Endodermal cell (in vitro differentiated cells): ENCODE data around the gene STAMBPL1. TPM values are rescaled to one million over a fixed set of nuclear protein-coding genes. Genes with fewer than 3 reads are reported as not detected.

Experiments
- DNase-seq: peaks from one replicate; pipeline ENCODE4 v3.0.0-alpha.2; 2017
- H3K27ac ChIP-seq: 2 replicates; pipeline ENCODE4 v1.5.1; 2013; ENCODE audit warnings: mild to moderate bottlenecking, low read depth, low read length, moderate library complexity
- H3K27me3 ChIP-seq: 2 replicates; pipeline ENCODE4 v1.6.1; 2013; ENCODE audit warnings: mild to moderate bottlenecking, low read length, moderate library complexity; ENCODE audit not compliant: insufficient read depth, control insufficient read depth, poor library complexity, severe bottlenecking
- H3K36me3 ChIP-seq: 2 replicates; pipeline ENCODE4 v1.7.0; 2013; ENCODE audit warnings: mild to moderate bottlenecking, low read length, moderate library complexity; ENCODE audit not compliant: control insufficient read depth, insufficient read depth
- H3K4me1 ChIP-seq: one replicate; pipeline ENCODE4 v1.7.0; 2013; ENCODE audit warnings: low read length; ENCODE audit not compliant: control insufficient read depth, insufficient read depth
- H3K4me3 ChIP-seq: 2 replicates; pipeline ENCODE4 v1.5.1; 2013; ENCODE audit warnings: mild to moderate bottlenecking, low read length, moderate library complexity
- H3K9ac ChIP-seq: 2 replicates; pipeline ENCODE4 v1.6.1; 2013; ENCODE audit warnings: mild to moderate bottlenecking, low read length, moderate library complexity; ENCODE audit not compliant: poor library complexity, severe bottlenecking; ENCODE audit errors: extremely low read depth
- H3K9me3 ChIP-seq: 2 replicates; pipeline ENCODE4 v1.6.1; 2013; ENCODE audit warnings: mild to moderate bottlenecking, low read length, moderate library complexity; ENCODE audit not compliant: control insufficient read depth
- H3K27ac Mint-ChIP-seq: 2 replicates; pipeline ENCODE4 v1.8.0; 2020; ENCODE audit warnings: mixed read lengths
- H3K27me3 Mint-ChIP-seq: 2 replicates; pipeline ENCODE4 v1.8.0; 2021; ENCODE audit warnings: mild to moderate bottlenecking, mixed read lengths; ENCODE audit not compliant: insufficient read depth
- H3K36me3 Mint-ChIP-seq: 2 replicates; pipeline ENCODE4 v1.8.0; 2020; ENCODE audit warnings: low read depth, mixed read lengths
- H3K4me1 Mint-ChIP-seq: 2 replicates; pipeline ENCODE4 v1.8.0; 2020; ENCODE audit warnings: mixed read lengths
- H3K4me3 Mint-ChIP-seq: 2 replicates; pipeline ENCODE4 v1.8.0; 2020; ENCODE audit warnings: mild to moderate bottlenecking, moderate library complexity, mixed read lengths
- H3K9me3 Mint-ChIP-seq: 2 replicates; pipeline ENCODE4 v1.8.0; 2020; ENCODE audit warnings: mild to moderate bottlenecking, mixed read lengths
- CTCF ChIP-seq: fragments of 200-600 bp; sonication (generic); conservative IDR thresholded peaks from 2 replicates; pipeline ENCODE4 v1.5.0; 2021; ENCODE audit warnings: antibody characterized with exemption, mild to moderate bottlenecking
- WGBS, 2 experiments: methylation state at CpG; one replicate each; pipeline versions ENCODE4 v1.1.5 to v1.1.7; 2013; ENCODE audit warnings: missing lambda C conversion rate in 2 of 2, mixed read lengths in 1 of 2; ENCODE audit not compliant: insufficient coverage in 1 of 2, insufficient read length in 1 of 2; 5-methylcytosine and 5-hydroxymethylcytosine counted together
- total RNA-seq, 2 donors: library from RNA; stranded (reverse); fragmentation: NEBNext Ultra II Directional in 1 of 2; extraction: Animal tissue kit (Norgen Biotek cat#: 25700) in 1 of 2; gene quantifications; 2 replicates in 1 of 2; 3 replicates in 1 of 2; pipeline ENCODE4 v1.2.1, GENCODE V29; 2021

STAMBPL1 gene
- total RNA-seq, 2 donors from 2014 or later, result 1.2 to 4.1 TPM

GRCh38 chr10:88901984-88902789 lies 22.1 kb downstream of the STAMBPL1 start:
- Mint-ChIP-seq H3K9me3 (no peaks in the 10 kb centered on the region), H3K36me3 (peaks cover 4% of the 10 kb centered on the region), H3K27me3 (no peaks in the 10 kb centered on the region), H3K27ac (no peak overlapping the region), H3K4me1 (peaks cover 30% of the 10 kb centered on the region), H3K4me3 (no peak overlapping the region)
- TF ChIP-seq CTCF, result no peak
- no peaks in the 10 kb centered on the region for H3K27me3 ChIP-seq
- H3K9me3 ChIP-seq, result no peaks in the 10 kb centered on the region
- H3K9ac ChIP-seq, result no peak overlapping the region
- no peak for DNase-seq
- H3K4me3 ChIP-seq, result no peak overlapping the region
- H3K36me3 ChIP-seq, result no peaks in the 10 kb centered on the region
- no peak overlapping the region for H3K27ac ChIP-seq
- peaks cover 7% of the 10 kb centered on the region for H3K4me1 ChIP-seq
- WGBS, 2 experiments, result 93 to 94% methylated on average over 9 to 10 of the region's 11 CpGs

GRCh38 chr10:88903715-88904114 lies 23.7 kb downstream of the STAMBPL1 start:
- no peak overlapping the region for H3K27ac Mint-ChIP-seq
- Histone ChIP-seq H3K4me3 (no peak overlapping the region), H3K9me3 (no peaks in the 10 kb centered on the region), H3K27ac (no peak overlapping the region), H3K4me1 (peaks cover 7% of the 10 kb centered on the region), H3K36me3 (no peaks in the 10 kb centered on the region), H3K9ac (no peak overlapping the region), H3K27me3 (no peaks in the 10 kb centered on the region)
- H3K9me3 Mint-ChIP-seq, result no peaks in the 10 kb centered on the region
- 91 to 100% methylated on average over 1 to 3 of the region's 3 CpGs for WGBS, 2 experiments
- no peaks in the 10 kb centered on the region for H3K27me3 Mint-ChIP-seq
- H3K4me1 Mint-ChIP-seq, result peaks cover 25% of the 10 kb centered on the region
- peaks cover 4% of the 10 kb centered on the region for H3K36me3 Mint-ChIP-seq
- H3K4me3 Mint-ChIP-seq, result no peak overlapping the region
- DNase-seq, result no peak
- TF ChIP-seq CTCF, result no peak

- no peaks in the 10 kb centered on the region for H3K36me3 ChIP-seq
- Mint-ChIP-seq H3K27me3 (peaks cover 1% of the 10 kb centered on the region), H3K36me3 (peaks cover 4% of the 10 kb centered on the region), H3K27ac (no peak overlapping the region), H3K4me1 (peaks cover 7% of the 10 kb centered on the region), H3K9me3 (no peaks in the 10 kb centered on the region), H3K4me3 (no peak overlapping the region)
- peaks cover 5% of the 10 kb centered on the region for H3K27me3 ChIP-seq
- WGBS, 2 experiments, result 100% methylated on average over 1 of the region's 1 CpG
- DNase-seq, result no peak
- H3K9ac ChIP-seq, result no peak overlapping the region
- no peak for TF ChIP-seq CTCF
- no peak overlapping the region for H3K27ac ChIP-seq
- no peaks in the 10 kb centered on the region for H3K4me1 ChIP-seq
- H3K9me3 ChIP-seq, result no peaks in the 10 kb centered on the region
- no peak overlapping the region for H3K4me3 ChIP-seq
Observed at GRCh38 chr10:88906921-88907320, 26.9 kb downstream of the STAMBPL1 start.
